Psoas muscle (tissue), 8 donors: ENCODE measurements around the gene ZMYND8. TPM values are rescaled to one million over a fixed set of nuclear protein-coding genes. Genes with fewer than 3 reads are reported as not detected.

Experiments
- ATAC-seq, 4 donors: fragments of 200-7000 bp; cut with Tn5 transposase; one replicate each; pipeline ENCODE4 v1.9.1; 2020; ENCODE audit warnings: moderate library complexity in 3 of 4, mild to moderate bottlenecking in 2 of 4
- DNase-seq, 2 donors: peaks; one replicate each; pipeline ENCODE4 v3.0.0-alpha.2; 2020
- H3K27ac ChIP-seq: fragments of 200-600 bp; one replicate; pipeline ENCODE4 v1.8.0; 2022
- H3K27me3 ChIP-seq, 3 donors: fragments of 200-600 bp in 1 of 3; one replicate each; pipeline versions ENCODE4 v1.6.1 to v1.8.0; 2013 to 2022; ENCODE audit warnings: low read length in 2 of 3, mild to moderate bottlenecking in 2 of 3, moderate library complexity in 1 of 3; ENCODE audit not compliant: insufficient read depth in 3 of 3
- H3K36me3 ChIP-seq, 2 donors: fragments of 200-600 bp in 1 of 2; one replicate each; pipeline versions ENCODE4 v1.6.1 to v1.8.0; 2013 to 2022; ENCODE audit warnings: low read depth in 1 of 2, mild to moderate bottlenecking in 1 of 2, moderate library complexity in 1 of 2; ENCODE audit not compliant: insufficient read depth in 1 of 2
- H3K4me1 ChIP-seq: fragments of 200-600 bp; one replicate; pipeline ENCODE4 v1.8.0; 2022
- H3K4me3 ChIP-seq: fragments of 200-600 bp; one replicate; pipeline ENCODE4 v1.8.0; 2022; ENCODE audit warnings: mild to moderate bottlenecking
- H3K9me3 ChIP-seq: fragments of 200-600 bp; one replicate; pipeline ENCODE4 v1.8.0; 2022
- WGBS, 3 donors: extraction: QIAGEN DNeasy Blood & Tissue Kit; methylation state at CpG; one replicate each; pipeline versions ENCODE4 v1.1.6 to v1.1.7; 2013; 5-methylcytosine and 5-hydroxymethylcytosine counted together
- intact Hi-C, 2 donors: fragments of 100-400 bp; cut with DNase I; formaldehyde crosslinking; loops; one replicate each; pipeline versions ENCODE4 v1.11.0 to v1.14.2; 2022
- polyA plus RNA-seq, 3 donors: library from polyadenylated mRNA; stranded (reverse); fragments of 200-250 nt; gene quantifications; one replicate each; pipeline ENCODE4 v1.2.3, GENCODE V29; 2013
- total RNA-seq, 4 donors: library from RNA; stranded (reverse); fragmentation: NEBNext Ultra II Directional in 2 of 4; extraction: Animal tissue kit (Norgen Biotek cat#: 25700) in 2 of 4; gene quantifications; one replicate each; pipeline versions ENCODE4 v1.2.1 to v1.2.4, GENCODE V29; 2021 to 2023
- TF ChIP-seq, protein P1 (sequence below): fragments of 200-600 bp; IDR thresholded peaks from one replicate; pipeline ENCODE4 v1.8.0; 2022; ENCODE audit warnings: antibody characterized with exemption
- donor health status: healthy with polysubstance abuse.
- donor health status: DM: no; HTN: no; CAD: no; lungs with moderate emphysema.
- donor health status: Bipolar disorder and iron deficiency.
- donor health status: healthy.
- donor health status: DM: yes; HTN: yes; CAD: no.
- donor health status: DM: no; HTN: no; CAD: no.
- donor health status: DM: no; HTN: no; CAD: no.
- donor health status: DM: yes; HTN: yes; CAD: no.

Gene ZMYND8
- total and polyA plus RNA-seq, 7 donors, result 4.7 to 42.9 (median 17.7) TPM

DNA sequence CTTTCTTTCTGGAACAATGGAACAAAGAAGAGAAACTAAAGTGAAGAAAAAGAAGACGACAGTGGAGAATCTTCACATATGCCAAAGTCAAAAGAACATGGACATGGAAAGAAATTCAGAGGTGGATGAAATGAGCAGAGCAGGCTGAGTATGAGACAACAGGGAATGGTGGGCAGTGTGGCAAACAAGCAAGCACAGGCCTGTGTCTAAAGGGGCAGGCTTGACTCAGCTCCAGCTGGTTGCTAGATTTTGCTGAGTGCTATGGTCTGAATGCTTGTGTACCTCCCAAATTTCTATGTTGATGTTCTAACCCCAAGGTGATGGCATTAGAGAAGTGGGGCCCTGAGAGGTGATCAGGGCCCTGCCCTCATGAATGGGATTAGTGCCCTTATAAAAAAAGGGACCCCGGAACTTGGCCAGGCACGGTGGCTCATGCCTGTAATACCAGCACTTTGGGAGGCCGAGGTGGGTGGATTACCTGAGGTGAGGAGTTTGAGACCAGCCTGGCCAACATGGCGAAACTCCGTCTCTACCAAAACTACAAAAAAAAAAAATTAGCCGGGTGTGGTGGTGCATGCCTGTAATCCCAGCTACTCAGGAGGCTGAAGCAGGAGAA is 49.6 kb downstream of the ZMYND8 start:
- peaks cover 13 to 78% of the 10 kb centered on the region in 2 donors for H3K36me3 ChIP-seq
- H3K4me1 ChIP-seq, result no peaks in the 10 kb centered on the region
- no peak overlapping the region for H3K27ac ChIP-seq
- H3K27me3 ChIP-seq, result no peaks in the 10 kb centered on the region
- no peak overlapping the region for H3K4me3 ChIP-seq
- 94 to 96% (median 95%) methylated on average over 7 of the region's 7 CpGs for WGBS, 3 donors
- DNase-seq (no peak), ATAC-seq (no peak)
- TF ChIP-seq, protein P1, sequence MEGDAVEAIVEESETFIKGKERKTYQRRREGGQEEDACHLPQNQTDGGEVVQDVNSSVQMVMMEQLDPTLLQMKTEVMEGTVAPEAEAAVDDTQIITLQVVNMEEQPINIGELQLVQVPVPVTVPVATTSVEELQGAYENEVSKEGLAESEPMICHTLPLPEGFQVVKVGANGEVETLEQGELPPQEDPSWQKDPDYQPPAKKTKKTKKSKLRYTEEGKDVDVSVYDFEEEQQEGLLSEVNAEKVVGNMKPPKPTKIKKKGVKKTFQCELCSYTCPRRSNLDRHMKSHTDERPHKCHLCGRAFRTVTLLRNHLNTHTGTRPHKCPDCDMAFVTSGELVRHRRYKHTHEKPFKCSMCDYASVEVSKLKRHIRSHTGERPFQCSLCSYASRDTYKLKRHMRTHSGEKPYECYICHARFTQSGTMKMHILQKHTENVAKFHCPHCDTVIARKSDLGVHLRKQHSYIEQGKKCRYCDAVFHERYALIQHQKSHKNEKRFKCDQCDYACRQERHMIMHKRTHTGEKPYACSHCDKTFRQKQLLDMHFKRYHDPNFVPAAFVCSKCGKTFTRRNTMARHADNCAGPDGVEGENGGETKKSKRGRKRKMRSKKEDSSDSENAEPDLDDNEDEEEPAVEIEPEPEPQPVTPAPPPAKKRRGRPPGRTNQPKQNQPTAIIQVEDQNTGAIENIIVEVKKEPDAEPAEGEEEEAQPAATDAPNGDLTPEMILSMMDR, result no peak
- no peaks in the 10 kb centered on the region for H3K9me3 ChIP-seq
- intact Hi-C loops, result no loop called here

DNA sequence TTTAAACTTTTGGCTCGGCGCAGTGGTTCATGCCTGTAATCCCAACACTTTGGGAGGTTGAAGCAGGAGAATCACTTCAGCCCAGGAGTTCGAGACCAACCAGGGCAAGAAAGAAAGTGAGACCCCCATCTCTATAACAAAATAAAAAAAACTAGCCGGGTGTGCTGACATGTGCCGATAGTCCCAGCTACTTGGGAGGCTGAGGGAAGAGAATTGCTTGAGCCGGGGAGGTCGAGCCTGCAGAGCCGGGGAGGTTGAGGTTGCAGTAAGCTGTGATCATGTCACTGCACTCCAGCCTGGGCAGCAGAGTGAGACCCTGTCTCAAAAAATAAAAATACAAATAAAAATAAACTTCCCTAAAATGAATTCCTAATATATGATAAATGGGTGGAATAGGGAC is 50.4 kb downstream of the ZMYND8 start:
- no peak for DNase-seq
- H3K36me3 ChIP-seq, result peaks cover 13 to 80% of the 10 kb centered on the region in 2 donors
- H3K4me3 ChIP-seq, result no peak overlapping the region
- H3K27me3 ChIP-seq, result no peaks in the 10 kb centered on the region
- no peak for ATAC-seq
- 96 to 97% (median 97%) methylated on average over 8 of the region's 8 CpGs for WGBS, 3 donors
- no peak overlapping the region for H3K27ac ChIP-seq
- no peaks in the 10 kb centered on the region for H3K9me3 ChIP-seq
- no peaks in the 10 kb centered on the region for H3K4me1 ChIP-seq
- intact Hi-C loops, result no loop called here
- TF ChIP-seq, protein P1, result no peak

DNA sequence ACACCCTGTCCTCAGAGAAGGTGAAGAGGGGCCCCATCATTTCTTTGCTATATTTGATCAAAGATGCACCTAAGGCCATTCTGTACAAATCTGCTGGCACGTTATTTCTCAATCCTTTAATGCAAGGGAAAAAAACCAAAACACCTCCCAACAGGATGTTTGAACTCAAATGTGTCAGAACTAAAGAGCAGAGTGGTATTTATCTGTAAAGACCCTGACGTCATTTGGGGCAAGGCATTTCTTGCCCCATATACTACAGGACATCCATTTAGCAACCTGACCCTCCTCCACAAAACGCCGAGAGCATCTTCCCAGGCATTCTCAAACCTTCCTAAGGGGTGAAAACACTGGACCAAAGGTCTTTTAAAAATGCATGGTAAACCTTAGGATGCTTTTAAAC is 50.8 kb downstream of the ZMYND8 start:
- WGBS, 3 donors, result 91 to 95% (median 92%) methylated on average over 4 of the region's 4 CpGs
- Histone ChIP-seq H3K9me3 (no peaks in the 10 kb centered on the region), H3K36me3 (peaks cover 13 to 79% of the 10 kb centered on the region in 2 donors), H3K4me3 (no peak overlapping the region), H3K27ac (no peak overlapping the region), H3K4me1 (no peaks in the 10 kb centered on the region), H3K27me3 (no peaks in the 10 kb centered on the region)
- intact Hi-C loops, result no loop called here
- DNase-seq (no peak), ATAC-seq (no peak)
- TF ChIP-seq, protein P1, result no peak

DNA sequence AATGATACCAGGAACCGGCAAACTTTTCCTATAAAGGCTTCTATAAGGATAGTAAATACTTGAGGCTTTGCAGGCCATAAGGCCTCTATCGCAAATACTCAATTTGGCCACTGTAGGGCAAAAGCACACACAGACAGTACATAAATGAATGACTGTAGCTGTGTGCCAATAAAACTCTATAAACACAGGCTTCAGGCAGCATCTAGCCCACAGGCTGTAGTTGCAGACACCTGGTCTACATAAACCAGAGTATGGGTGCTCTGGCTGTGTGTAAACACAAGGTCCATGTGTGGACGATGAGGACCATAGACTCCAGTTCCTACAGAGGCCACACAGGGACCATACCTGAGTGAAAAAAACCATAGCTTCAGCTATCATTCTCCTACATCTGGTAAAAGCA is 52.2 kb downstream of the ZMYND8 start:
- Histone ChIP-seq H3K27me3 (no peaks in the 10 kb centered on the region), H3K27ac (peak overlapping the region; percentile 28), H3K4me1 (no peaks in the 10 kb centered on the region), H3K36me3 (peaks cover 11 to 77% of the 10 kb centered on the region in 2 donors), H3K4me3 (no peak overlapping the region), H3K9me3 (no peaks in the 10 kb centered on the region)
- DNase-seq (no peak), ATAC-seq (peak in 2 of 4 donors; percentile 20 to 31)
- WGBS, 3 donors, result 84 to 91% (median 89%) methylated on average over 3 of the region's 3 CpGs
- TF ChIP-seq, protein P1, result no peak
- intact Hi-C loops, result no loop called here

- Histone ChIP-seq H3K4me1 (no peaks in the 10 kb centered on the region), H3K27ac (no peak overlapping the region), H3K9me3 (no peaks in the 10 kb centered on the region), H3K36me3 (peaks cover 7 to 77% of the 10 kb centered on the region in 2 donors), H3K4me3 (no peak overlapping the region), H3K27me3 (no peaks in the 10 kb centered on the region)
- ATAC-seq, result no peak
- intact Hi-C loops, result no loop called here
- WGBS, 3 donors, result 68 to 79% (median 71%) methylated on average over 2 of the region's 2 CpGs
- DNase-seq, result no peak
- TF ChIP-seq, protein P1, result no peak
These were observed 52.8 kb downstream of the ZMYND8 start for GRCh38 chr20:47303736-47304135.
